GM19438 (cell line): Measurements from ENCODE around the gene GLRX3.

Source experiments
- ATAC-seq: cut with Tn5 transposase; IDR thresholded peaks from one replicate; pipeline ENCODE4 v1.9.1; 2021; ENCODE audit warnings: low read depth; ENCODE audit not compliant: unreplicated experiment

The GLRX3 gene

GRCh38 chr10:130137090-130137448 is 878 bp downstream of the GLRX3 start:
- ATAC-seq, result no peak

- no peak for ATAC-seq
Measured at GRCh38 chr10:130137659-130138478, 1.7 kb downstream of the GLRX3 start.

- no peak for ATAC-seq
Measured at GRCh38 chr10:130138479-130138866, 2.3 kb downstream of the GLRX3 start.

GRCh38 chr10:130140425-130140824 is 4.2 kb downstream of the GLRX3 start:
- ATAC-seq, result no peak

GRCh38 chr10:130141038-130141437 is 4.8 kb downstream of the GLRX3 start:
- ATAC-seq, result no peak

- peak; percentile 26 for ATAC-seq
Measured at GRCh38 chr10:130141460-130141859, 5.3 kb downstream of the GLRX3 start.

GRCh38 chr10:130141878-130142277 is 5.7 kb downstream of the GLRX3 start:
- peak; percentile 82 for ATAC-seq

GRCh38 chr10:130146042-130146441 is 9.9 kb downstream of the GLRX3 start:
- ATAC-seq, result no peak

GRCh38 chr10:130159192-130159794 is 23.1 kb downstream of the GLRX3 start:
- ATAC-seq, result no peak

- no peak for ATAC-seq
Measured at GRCh38 chr10:130160775-130161174, 24.6 kb downstream of the GLRX3 start.

- no peak for ATAC-seq
Measured at GRCh38 chr10:130161331-130161730, 25.1 kb downstream of the GLRX3 start.

- no peak for ATAC-seq
Measured at GRCh38 chr10:130167193-130167592, 31.0 kb downstream of the GLRX3 start.

GRCh38 chr10:130167707-130168106 is 31.5 kb downstream of the GLRX3 start:
- ATAC-seq, result no peak

GRCh38 chr10:130169136-130169859 is 33.1 kb downstream of the GLRX3 start:
- ATAC-seq, result no peak

GRCh38 chr10:130171196-130171595 is 35.0 kb downstream of the GLRX3 start:
- ATAC-seq, result no peak

- no peak for ATAC-seq
Measured at GRCh38 chr10:130174328-130174727, 38.1 kb downstream of the GLRX3 start.

GRCh38 chr10:130175074-130175473 is 38.9 kb downstream of the GLRX3 start:
- ATAC-seq, result no peak

- no peak for ATAC-seq
Measured at GRCh38 chr10:130177250-130177649, 41.1 kb downstream of the GLRX3 start.

- no peak for ATAC-seq
Measured at GRCh38 chr10:130179640-130180039, 43.4 kb downstream of the GLRX3 start.

- ATAC-seq, result no peak
Measured at GRCh38 chr10:130180416-130180815, 44.2 kb downstream of the GLRX3 start.

GRCh38 chr10:130181858-130182257 is 45.7 kb downstream of the GLRX3 start:
- ATAC-seq, result no peak

GRCh38 chr10:130185591-130185990 is 49.4 kb downstream of the GLRX3 start:
- ATAC-seq, result no peak
